ENCODE data around the gene ZNF784.

- TF ChIP-seq POLR2AphosphoS5 (IDR thresholded peaks at IDR 0.05; ENCODE audit: low read depth, low read length) (no peak), POLR2A (IDR thresholded peaks at IDR 0.05; ENCODE audit: low read depth, low read length) (no peak)
These were observed 21.1 kb upstream of the ZNF784 start for GRCh38 chr19:55645512-55645881.
